Measurements from ENCODE around the gene CAPG.
A peak's percentile ranks its signal among the peaks of the same experiment; 100 is the strongest.

Gene CAPG

GRCh38 chr2:85455552-85456090 is 45.5 kb upstream of the CAPG start:
- Mint-ChIP-seq H3K4me1 (peaks cover 37% of the 10 kb centered on the region), H3K9me3 (peaks cover 3% of the 10 kb centered on the region), H3K27ac (no peak overlapping the region), H3K4me3 (no peak overlapping the region), H3K36me3 (ENCODE audit: low read depth) (no peaks in the 10 kb centered on the region), H3K27me3 (ENCODE audit: low read depth, poor library complexity) (peaks cover 2% of the 10 kb centered on the region)
- DNase-seq = no peak
- TF ChIP-seq, protein P1, sequence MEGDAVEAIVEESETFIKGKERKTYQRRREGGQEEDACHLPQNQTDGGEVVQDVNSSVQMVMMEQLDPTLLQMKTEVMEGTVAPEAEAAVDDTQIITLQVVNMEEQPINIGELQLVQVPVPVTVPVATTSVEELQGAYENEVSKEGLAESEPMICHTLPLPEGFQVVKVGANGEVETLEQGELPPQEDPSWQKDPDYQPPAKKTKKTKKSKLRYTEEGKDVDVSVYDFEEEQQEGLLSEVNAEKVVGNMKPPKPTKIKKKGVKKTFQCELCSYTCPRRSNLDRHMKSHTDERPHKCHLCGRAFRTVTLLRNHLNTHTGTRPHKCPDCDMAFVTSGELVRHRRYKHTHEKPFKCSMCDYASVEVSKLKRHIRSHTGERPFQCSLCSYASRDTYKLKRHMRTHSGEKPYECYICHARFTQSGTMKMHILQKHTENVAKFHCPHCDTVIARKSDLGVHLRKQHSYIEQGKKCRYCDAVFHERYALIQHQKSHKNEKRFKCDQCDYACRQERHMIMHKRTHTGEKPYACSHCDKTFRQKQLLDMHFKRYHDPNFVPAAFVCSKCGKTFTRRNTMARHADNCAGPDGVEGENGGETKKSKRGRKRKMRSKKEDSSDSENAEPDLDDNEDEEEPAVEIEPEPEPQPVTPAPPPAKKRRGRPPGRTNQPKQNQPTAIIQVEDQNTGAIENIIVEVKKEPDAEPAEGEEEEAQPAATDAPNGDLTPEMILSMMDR (IDR thresholded peaks at IDR 0.05) = no peak

- peaks cover 37% of the 10 kb centered on the region for H3K4me1 Mint-ChIP-seq
- peaks cover 3% of the 10 kb centered on the region for H3K9me3 Mint-ChIP-seq
- no peaks in the 10 kb centered on the region for H3K27me3 Mint-ChIP-seq (ENCODE audit: low read depth, poor library complexity)
- TF ChIP-seq, protein P1 (IDR thresholded peaks at IDR 0.05) = no peak
- DNase-seq = no peak
- H3K36me3 Mint-ChIP-seq (ENCODE audit: low read depth) = no peaks in the 10 kb centered on the region
- H3K4me3 Mint-ChIP-seq = no peak overlapping the region
- H3K27ac Mint-ChIP-seq = peak overlapping the region; percentile 6
Measured at GRCh38 chr2:85453571-85453970, 43.4 kb upstream of the CAPG start.

DNA sequence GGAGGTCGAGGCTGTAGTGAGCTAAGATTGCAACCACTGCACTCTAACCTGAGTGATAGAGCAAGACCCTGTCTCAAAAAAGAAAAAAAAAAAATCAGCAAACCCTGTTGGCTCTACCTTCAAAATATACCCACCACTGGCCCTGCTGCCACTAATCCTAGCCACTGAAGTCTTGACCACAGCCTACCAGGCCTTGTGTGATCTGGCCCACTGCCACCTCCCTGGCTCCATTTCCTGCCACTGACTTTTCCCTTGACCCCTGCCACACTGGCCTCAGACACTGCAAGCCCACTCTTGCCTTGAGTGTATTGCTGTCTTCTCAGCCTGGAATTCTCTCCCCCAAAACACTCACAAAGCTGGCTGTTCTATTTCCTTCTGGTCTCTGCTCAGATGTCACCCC is 42.1 kb upstream of the CAPG start:
- peaks cover 3% of the 10 kb centered on the region for H3K9me3 Mint-ChIP-seq
- TF ChIP-seq, protein P1 (IDR thresholded peaks at IDR 0.05) = no peak
- H3K27ac Mint-ChIP-seq = peak overlapping the region; percentile 20
- H3K36me3 Mint-ChIP-seq (ENCODE audit: low read depth) = no peaks in the 10 kb centered on the region
- no peak for DNase-seq
- H3K4me3 Mint-ChIP-seq = no peak overlapping the region
- H3K4me1 Mint-ChIP-seq = peaks cover 31% of the 10 kb centered on the region
- no peaks in the 10 kb centered on the region for H3K27me3 Mint-ChIP-seq (ENCODE audit: low read depth, poor library complexity)

DNA sequence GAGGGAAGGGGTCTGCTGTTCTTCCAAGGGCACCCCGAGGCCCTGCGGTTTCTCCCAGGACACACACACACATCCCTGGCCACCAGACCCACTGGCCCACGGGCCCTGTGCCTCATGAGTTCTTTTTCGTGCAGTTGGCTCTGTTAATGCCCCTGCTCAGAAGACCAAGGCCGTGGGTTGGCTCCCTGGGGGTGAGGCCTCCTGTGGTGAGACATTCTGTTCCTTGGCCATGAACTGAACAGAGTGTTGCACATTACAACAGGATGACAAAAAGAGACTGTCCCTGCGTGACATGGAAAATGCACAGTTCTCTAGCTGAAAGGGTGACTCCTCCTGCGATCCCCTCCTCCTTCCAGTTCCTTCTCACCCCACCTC is 39.0 kb upstream of the CAPG start:
- TF ChIP-seq, protein P1 (IDR thresholded peaks at IDR 0.05) = no peak
- DNase-seq = no peak
- no peaks in the 10 kb centered on the region for H3K36me3 Mint-ChIP-seq (ENCODE audit: low read depth)
- peaks cover 27% of the 10 kb centered on the region for H3K4me1 Mint-ChIP-seq
- H3K27me3 Mint-ChIP-seq (ENCODE audit: low read depth, poor library complexity) = no peaks in the 10 kb centered on the region
- no peaks in the 10 kb centered on the region for H3K9me3 Mint-ChIP-seq
- no peak overlapping the region for H3K27ac Mint-ChIP-seq
- no peak overlapping the region for H3K4me3 Mint-ChIP-seq

DNA sequence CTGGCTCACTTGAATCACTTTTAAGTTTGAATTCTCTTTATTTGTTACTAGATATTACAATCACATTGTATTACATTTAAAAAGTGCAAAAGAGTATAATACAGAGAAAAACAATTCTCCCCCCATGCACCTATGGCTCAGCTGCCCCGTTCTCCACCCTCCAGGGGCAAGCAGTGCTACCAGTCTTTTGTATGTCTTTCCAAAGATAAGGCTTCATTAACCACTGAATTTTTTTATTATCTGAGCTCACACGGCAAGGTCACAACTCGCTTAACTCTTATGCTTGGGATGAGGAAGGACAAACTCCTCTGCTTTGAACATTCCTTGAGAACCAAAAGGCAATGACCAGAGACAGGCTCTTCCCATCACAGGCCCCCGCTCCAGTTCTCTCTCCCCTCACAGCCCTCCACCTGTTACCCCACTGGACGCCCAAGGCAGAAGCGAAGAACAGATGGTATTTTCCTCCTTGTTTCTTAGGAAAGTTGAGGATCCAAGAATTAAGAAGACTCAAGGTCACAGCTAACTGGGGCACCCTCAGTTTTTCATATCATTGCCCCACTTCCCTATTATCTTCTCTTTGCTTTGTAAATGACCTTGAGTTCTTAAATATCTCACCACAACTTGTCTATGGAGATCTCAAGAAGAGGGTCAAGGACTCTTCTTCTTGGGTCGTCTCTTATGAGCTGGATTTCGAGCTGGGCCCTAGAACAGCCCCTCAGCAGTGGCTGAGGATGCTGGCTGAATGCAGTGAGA is 38.5 kb upstream of the CAPG start:
- Mint-ChIP-seq H3K4me1 (peaks cover 26% of the 10 kb centered on the region), H3K9me3 (no peaks in the 10 kb centered on the region)
- DNase-seq = no peak

More for the DNA sequence above, 38.5 kb upstream of the CAPG start:
- no peaks in the 10 kb centered on the region for H3K36me3 Mint-ChIP-seq (ENCODE audit: low read depth)
- H3K4me3 Mint-ChIP-seq = no peak overlapping the region
- H3K27me3 Mint-ChIP-seq (ENCODE audit: low read depth, poor library complexity) = no peaks in the 10 kb centered on the region
- TF ChIP-seq, protein P1 (IDR thresholded peaks at IDR 0.05) = no peak
- no peak overlapping the region for H3K27ac Mint-ChIP-seq
